HCT116 (cell line): ENCODE measurements around the gene TMEM132A.

Experiments used
- CTCF ChIP-seq, 3 experiments: fragments of 200-600 bp in 1 of 3; sonication (generic) in 1 of 3; IDR thresholded peaks in 2 of 3; conservative IDR thresholded peaks in 1 of 3; 2 replicates each; pipeline ENCODE4 v1.5.1; 2012 to 2017; ENCODE audit warnings: low read depth in 2 of 3, low read length in 2 of 3, antibody characterized with exemption in 1 of 3, borderline replicate concordance in 1 of 3, control low read depth in 1 of 3, mild to moderate bottlenecking in 1 of 3, mixed read lengths in 1 of 3, mixed run types in 1 of 3, moderate library complexity in 1 of 3; ENCODE audit not compliant: insufficient read depth in 1 of 3
- EZH2 ChIP-seq: fragments of 200-600 bp; sonication (generic); IDR thresholded peaks from 2 replicates; pipeline ENCODE4 v1.6.1; 2017; ENCODE audit warnings: antibody characterized with exemption, mixed run types
- EZH2phosphoT487 ChIP-seq: fragments of 200-600 bp; IDR thresholded peaks from 2 replicates; pipeline ENCODE4 v1.6.1; 2018; ENCODE audit warnings: antibody characterized with exemption, borderline replicate concordance
- JUND ChIP-seq: IDR thresholded peaks from 2 replicates; pipeline ENCODE4 v1.6.1; 2012
- POLR2A ChIP-seq: IDR thresholded peaks from 2 replicates; pipeline ENCODE4 v1.7.0; 2011; ENCODE audit warnings: borderline replicate concordance; ENCODE audit not compliant: insufficient read depth, insufficient read length; ENCODE audit errors: extremely low read depth
- POLR2AphosphoS5 ChIP-seq: IDR thresholded peaks from 2 replicates; pipeline ENCODE4 v1.6.1; 2011; ENCODE audit warnings: mild to moderate bottlenecking, low read depth, low read length, moderate library complexity
- RAD21 ChIP-seq: IDR thresholded peaks from 2 replicates; pipeline ENCODE4 v1.6.1; 2012; ENCODE audit warnings: low read depth, mild to moderate bottlenecking
- REST ChIP-seq: IDR thresholded peaks from 2 replicates; pipeline ENCODE4 v1.6.1; 2012; ENCODE audit warnings: low read depth
- SRF ChIP-seq: IDR thresholded peaks from 2 replicates; pipeline ENCODE4 v1.6.1; 2012; ENCODE audit warnings: low read depth
- ZBTB33 ChIP-seq: IDR thresholded peaks from 2 replicates; pipeline ENCODE4 v1.6.1; 2011; ENCODE audit warnings: mild to moderate bottlenecking, low read length, moderate library complexity; ENCODE audit not compliant: insufficient replicate concordance; ENCODE audit errors: extremely low read depth

- TF ChIP-seq ZBTB33 (no peak), REST (no peak), POLR2A (no peak), CTCF (IDR thresholded peaks at IDR 0.05 in 2 of 3, conservative IDR thresholded peaks at IDR 0.05 in 1 of 3; ENCODE audit: borderline replicate concordance in 1 of 3, insufficient read depth in 1 of 3, low read depth in 2 of 3, low read length in 2 of 3) (no peak), POLR2AphosphoS5 (no peak), SRF (no peak), JUND (no peak), EZH2 (no peak), EZH2phosphoT487 (no peak), RAD21 (no peak)
Observed at GRCh38 chr11:60916669-60917206, 7.5 kb upstream of the TMEM132A start.
